HG02588 (cell line): Measurements from ENCODE around the gene STK32B.
"Not testable (repeated sequence)": the region's sequence is repeated elsewhere in the genome, so short reads cannot be mapped to it uniquely, and the experiment has no call there.

ENCODE experiments used
- ATAC-seq: cut with Tn5 transposase; IDR thresholded peaks from one replicate; pipeline ENCODE4 v1.9.1; 2021; ENCODE audit warnings: mild to moderate bottlenecking, moderate library complexity; ENCODE audit not compliant: unreplicated experiment

Gene STK32B

DNA sequence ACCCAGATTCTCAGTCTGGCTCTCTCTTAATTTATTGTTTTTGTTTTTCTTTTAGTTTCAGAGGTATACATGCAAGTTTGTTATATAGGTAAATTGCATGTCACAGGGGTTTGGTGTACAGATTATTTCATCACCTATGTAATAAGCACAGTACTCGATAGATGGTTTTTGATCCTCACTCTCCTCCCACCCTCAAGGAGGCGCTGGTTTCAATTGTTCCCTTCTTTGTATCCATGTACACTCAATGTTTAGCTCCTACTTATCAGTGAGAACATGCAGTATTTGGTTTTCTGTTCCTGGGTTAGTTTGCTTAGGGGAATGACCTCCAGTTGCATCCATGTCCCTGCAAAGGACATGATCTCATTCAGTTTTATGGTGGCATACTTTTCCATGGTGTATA is 198.4 kb downstream of the STK32B start:
- ATAC-seq, result no peak

DNA sequence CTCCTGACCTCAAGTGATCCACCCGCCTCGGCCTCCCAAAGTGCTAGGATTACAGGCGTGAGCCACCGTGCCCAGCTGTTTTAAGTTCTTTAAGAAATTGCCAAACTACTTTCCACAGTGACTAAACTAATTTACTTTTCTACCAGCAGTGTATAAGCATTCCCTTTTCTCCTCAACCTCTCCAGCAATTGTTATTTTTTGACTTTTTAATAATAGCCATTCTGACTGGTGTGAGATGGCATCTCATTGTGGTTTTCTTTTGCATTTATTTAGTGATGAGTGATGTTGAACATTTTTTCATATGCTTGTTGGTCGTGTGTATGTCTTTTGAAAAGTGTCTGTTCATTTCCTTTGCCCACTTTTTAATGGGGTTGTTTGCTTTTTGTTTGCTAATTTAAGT is 199.3 kb downstream of the STK32B start:
- not testable (repeated sequence) for ATAC-seq

DNA sequence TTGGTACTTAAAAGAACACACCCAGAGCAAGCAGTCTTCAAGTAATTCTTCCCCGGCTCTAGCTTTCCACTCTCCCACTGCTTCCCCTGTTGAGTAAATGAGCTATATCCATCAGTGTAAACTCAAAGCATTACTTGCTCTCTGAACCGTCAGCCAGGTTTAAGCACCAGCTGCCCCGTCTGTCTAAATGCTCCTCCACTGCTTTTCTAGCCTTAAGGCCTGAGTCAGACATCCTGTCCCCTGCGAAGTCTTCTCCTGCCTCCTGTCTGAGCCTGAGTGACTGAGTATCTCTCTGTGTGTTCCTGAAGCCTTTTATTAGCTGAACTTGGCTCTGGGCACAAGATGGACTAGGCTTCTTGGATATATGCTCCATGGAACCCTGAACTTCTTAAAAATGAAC is 205.1 kb downstream of the STK32B start:
- no peak for ATAC-seq

GRCh38 chr4:5257086-5257485 is 205.8 kb downstream of the STK32B start:
- no peak for ATAC-seq

DNA sequence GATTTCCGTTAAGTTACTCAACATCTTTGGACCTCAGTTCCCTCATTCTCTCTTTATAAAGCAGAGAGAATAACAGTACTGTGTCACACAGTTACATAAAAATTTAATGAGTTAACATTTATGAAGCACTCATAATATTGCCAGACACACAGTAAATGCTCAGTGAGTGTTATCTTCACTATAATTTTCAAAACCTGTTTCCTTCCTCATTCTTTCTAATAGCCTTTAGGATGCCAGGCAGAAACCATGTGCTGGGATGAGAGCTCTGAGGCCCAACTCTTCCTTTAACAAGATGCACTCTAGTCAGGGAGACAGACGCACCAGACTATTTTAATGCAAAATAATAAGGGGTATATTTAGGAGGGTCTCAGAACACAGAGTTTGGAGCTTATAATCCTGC is 208.2 kb downstream of the STK32B start:
- ATAC-seq, result no peak

DNA sequence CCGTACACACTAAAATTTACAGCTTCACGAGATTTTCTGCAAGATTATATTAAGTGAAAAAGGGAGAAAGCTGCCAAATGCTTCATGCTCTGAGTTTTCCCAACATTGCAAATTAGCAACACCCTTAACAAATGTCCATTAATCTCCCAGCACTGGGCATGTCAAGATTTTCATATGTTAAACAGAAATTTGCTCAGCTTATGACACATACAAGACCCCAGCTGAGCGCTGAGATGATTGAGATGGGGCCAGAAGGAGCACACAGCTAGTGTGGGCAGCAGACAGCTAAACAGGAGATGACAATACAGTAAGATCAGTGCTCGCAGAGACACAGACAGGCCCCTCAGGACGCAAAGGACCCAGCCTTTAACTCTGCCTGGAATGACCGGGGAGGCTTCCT is 208.8 kb downstream of the STK32B start:
- no peak for ATAC-seq

GRCh38 chr4:5261866-5262265 is 210.6 kb downstream of the STK32B start:
- no peak for ATAC-seq

- no peak for ATAC-seq
Measured at GRCh38 chr4:5266991-5267390, 215.7 kb downstream of the STK32B start.

DNA sequence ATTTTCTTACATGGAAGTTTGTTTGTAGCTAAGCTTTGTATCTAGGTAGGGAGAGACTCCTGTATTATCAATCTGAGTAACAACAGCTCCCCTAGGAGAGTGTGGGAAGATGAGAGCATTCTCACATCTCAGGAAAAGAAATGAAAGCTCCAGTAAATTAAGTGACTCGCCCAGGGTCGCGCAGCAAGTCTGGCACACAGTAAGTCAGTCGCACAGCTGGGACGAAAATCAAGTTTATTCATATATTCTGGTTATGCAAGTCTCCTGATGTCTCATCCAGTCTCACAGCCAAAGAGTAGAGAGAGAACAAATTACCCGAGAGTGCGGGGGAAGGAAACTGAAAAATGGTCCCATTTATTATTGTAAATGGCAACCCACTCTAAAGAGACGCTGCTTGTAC is 216.1 kb downstream of the STK32B start:
- no peak for ATAC-seq

- ATAC-seq, result no peak
Measured at GRCh38 chr4:5276475-5277075, 225.3 kb downstream of the STK32B start.

GRCh38 chr4:5277079-5277478 is 225.8 kb downstream of the STK32B start:
- ATAC-seq, result no peak

- no peak for ATAC-seq
Measured at GRCh38 chr4:5278213-5278612, 226.9 kb downstream of the STK32B start.

DNA sequence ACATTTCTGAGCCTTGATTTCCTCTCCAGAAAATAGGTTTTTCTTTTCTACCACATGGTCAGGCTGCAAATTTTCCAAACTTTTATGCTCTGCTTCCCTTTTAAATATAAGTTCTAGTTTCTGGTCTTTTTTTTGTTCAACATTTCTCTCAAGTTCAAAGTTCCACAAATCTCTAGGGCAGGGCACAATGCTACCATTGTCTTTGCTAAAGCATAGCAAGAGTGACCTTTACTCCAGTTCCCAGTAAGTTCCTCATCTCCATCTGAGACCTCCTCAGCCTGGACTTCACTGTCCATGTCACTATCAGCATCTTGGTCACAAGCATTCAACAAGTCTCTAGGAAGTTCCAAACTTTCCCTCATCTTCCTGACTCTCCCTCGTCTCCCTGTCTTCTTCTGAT is 228.8 kb downstream of the STK32B start:
- ATAC-seq, result not testable (repeated sequence)

GRCh38 chr4:5280828-5281227 is 229.5 kb downstream of the STK32B start:
- ATAC-seq, result no peak

GRCh38 chr4:5283837-5284236 is 232.6 kb downstream of the STK32B start:
- no peak for ATAC-seq

- no peak for ATAC-seq
Measured at GRCh38 chr4:5284517-5284916, 233.2 kb downstream of the STK32B start.

DNA sequence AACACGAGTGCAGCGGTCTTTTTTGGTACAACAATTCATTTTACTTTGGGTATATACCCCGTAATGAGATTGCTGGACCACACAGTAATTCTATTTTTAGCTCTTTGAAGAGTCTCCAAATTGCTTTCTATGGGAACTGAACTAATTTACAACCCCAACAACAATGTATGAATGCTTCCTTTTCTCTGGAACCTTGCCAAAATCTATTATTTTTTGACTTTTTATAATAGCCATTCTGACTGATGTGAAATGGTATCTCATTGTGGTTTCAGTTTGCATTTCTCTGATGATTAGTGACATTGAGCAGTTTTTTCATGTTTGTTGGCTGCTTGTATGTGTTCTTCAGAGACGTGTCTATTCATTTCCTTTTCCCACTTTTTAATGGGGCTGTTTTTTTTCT is 240.8 kb downstream of the STK32B start:
- ATAC-seq, result no peak

GRCh38 chr4:5298000-5298787 is 246.9 kb downstream of the STK32B start:
- ATAC-seq, result not testable (repeated sequence)

DNA sequence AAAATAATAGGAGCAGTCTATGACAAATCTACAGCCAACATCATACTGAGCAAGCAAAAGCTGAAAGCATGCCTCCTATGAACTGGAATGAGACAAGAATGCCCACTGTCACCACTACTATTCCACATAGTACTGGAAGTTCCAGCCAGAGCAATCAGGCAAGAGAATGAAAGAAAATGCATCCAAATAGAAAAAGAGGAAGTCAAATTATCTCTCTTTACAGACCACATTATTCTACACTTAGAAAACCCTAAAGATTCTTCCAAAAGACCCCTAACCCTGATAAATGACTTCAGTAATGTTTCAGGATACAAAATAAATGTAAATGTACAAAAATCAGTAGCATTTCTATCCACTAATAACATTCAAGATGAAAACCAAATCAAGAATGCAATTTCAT is 249.0 kb downstream of the STK32B start:
- ATAC-seq, result no peak

- ATAC-seq, result no peak
Measured at GRCh38 chr4:5307928-5308327, 256.6 kb downstream of the STK32B start.

GRCh38 chr4:5322321-5322720 is 271.0 kb downstream of the STK32B start:
- no peak for ATAC-seq

DNA sequence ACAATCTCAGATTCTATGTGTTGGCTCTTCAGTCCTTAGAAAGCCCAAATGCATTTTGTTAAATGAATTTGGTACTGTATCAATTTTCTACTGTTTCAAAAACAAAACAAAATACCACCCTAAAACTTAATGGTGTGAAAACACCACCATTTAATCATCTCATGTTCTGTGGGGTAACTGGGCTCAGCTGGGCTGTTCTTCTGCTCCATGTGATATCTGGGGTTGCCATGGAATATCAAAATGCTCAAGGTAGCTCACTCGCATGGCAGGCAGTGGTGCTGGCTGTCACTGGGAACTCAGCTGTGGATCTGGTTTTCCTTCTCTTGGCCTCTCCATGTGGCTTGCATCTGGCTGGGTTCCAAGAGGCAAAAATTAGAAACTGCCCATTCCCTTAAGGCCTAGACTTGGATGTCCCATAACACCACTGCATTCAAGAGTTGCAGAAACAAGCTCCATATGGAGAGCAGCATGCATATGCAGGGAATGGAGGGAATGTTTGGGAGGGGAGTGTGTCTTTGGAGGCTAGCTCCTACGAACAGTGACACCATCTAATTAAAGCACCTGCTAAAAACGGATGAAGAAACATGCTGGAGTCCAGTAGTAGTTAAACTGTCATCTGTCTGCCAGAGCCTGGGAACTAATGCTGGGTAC is 279.2 kb downstream of the STK32B start:
- no peak for ATAC-seq
